Bladder microvascular endothelial cell (primary cell): Measurements from ENCODE around the gene HTR1A. TPM values are rescaled to one million over a fixed set of nuclear protein-coding genes. Genes with fewer than 3 reads are reported as not detected.

Experiments used
- total RNA-seq: library from RNA; depleted of rRNA; stranded (reverse); fragments of >200 nt; gene quantifications from 2 replicates; pipeline ENCODE4 v1.2.3, GENCODE V29; 2014

The HTR1A gene
- total RNA-seq: not detected in 2 replicates

GRCh38 chr5:63962279-63962678 lies at the start of gene HTR1A:
HTR1A (minus strand) TSS chr5:63962445; CDS start chr5:63961719, 726 bp downstream.

Other genes with a start within 250 kb of the HTR1A start
- 2.3 and 3.1 TPM in 2 replicates for gene RNF180, start 203.4 kb upstream of the HTR1A start, total RNA-seq